ENCODE data around the gene MORN4. TPM values are rescaled to one million over a fixed set of nuclear protein-coding genes. Genes with fewer than 3 reads are reported as not detected.

MORN4 gene
- total and polyA plus RNA-seq, 2 of the 13 experiments (the other 11 are each of a cell fraction or from before 2014, with no cell fraction given), result 3.4 to 9.1 TPM

- TF ChIP-seq ZBTB39 (CRISPR knock-in tag; IDR thresholded peaks at IDR 0.05), result no peak
- TF ChIP-seq ZC3H13 (CRISPR knock-in tag; IDR thresholded peaks at IDR 0.05), result no peak
- no peak for TF ChIP-seq EZH2 (conservative IDR thresholded peaks at IDR 0.05; ENCODE audit: low read depth, low read length)
- TF ChIP-seq, protein P1, sequence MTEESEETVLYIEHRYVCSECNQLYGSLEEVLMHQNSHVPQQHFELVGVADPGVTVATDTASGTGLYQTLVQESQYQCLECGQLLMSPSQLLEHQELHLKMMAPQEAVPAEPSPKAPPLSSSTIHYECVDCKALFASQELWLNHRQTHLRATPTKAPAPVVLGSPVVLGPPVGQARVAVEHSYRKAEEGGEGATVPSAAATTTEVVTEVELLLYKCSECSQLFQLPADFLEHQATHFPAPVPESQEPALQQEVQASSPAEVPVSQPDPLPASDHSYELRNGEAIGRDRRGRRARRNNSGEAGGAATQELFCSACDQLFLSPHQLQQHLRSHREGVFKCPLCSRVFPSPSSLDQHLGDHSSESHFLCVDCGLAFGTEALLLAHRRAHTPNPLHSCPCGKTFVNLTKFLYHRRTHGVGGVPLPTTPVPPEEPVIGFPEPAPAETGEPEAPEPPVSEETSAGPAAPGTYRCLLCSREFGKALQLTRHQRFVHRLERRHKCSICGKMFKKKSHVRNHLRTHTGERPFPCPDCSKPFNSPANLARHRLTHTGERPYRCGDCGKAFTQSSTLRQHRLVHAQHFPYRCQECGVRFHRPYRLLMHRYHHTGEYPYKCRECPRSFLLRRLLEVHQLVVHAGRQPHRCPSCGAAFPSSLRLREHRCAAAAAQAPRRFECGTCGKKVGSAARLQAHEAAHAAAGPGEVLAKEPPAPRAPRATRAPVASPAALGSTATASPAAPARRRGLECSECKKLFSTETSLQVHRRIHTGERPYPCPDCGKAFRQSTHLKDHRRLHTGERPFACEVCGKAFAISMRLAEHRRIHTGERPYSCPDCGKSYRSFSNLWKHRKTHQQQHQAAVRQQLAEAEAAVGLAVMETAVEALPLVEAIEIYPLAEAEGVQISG (CRISPR knock-in tag; IDR thresholded peaks at IDR 0.05), result 0 out of 2 replicates have a peak, but pooled peaks have one; percentile 13
- TF ChIP-seq WIZ (CRISPR knock-in tag; IDR thresholded peaks at IDR 0.05), result no peak
- no peak for TF ChIP-seq ZNF768 (CRISPR knock-in tag; IDR thresholded peaks at IDR 0.05)
- no peak for TF ChIP-seq KDM3A (CRISPR knock-in tag; IDR thresholded peaks at IDR 0.05; ENCODE audit: low read depth)
- TF ChIP-seq, protein P2, sequence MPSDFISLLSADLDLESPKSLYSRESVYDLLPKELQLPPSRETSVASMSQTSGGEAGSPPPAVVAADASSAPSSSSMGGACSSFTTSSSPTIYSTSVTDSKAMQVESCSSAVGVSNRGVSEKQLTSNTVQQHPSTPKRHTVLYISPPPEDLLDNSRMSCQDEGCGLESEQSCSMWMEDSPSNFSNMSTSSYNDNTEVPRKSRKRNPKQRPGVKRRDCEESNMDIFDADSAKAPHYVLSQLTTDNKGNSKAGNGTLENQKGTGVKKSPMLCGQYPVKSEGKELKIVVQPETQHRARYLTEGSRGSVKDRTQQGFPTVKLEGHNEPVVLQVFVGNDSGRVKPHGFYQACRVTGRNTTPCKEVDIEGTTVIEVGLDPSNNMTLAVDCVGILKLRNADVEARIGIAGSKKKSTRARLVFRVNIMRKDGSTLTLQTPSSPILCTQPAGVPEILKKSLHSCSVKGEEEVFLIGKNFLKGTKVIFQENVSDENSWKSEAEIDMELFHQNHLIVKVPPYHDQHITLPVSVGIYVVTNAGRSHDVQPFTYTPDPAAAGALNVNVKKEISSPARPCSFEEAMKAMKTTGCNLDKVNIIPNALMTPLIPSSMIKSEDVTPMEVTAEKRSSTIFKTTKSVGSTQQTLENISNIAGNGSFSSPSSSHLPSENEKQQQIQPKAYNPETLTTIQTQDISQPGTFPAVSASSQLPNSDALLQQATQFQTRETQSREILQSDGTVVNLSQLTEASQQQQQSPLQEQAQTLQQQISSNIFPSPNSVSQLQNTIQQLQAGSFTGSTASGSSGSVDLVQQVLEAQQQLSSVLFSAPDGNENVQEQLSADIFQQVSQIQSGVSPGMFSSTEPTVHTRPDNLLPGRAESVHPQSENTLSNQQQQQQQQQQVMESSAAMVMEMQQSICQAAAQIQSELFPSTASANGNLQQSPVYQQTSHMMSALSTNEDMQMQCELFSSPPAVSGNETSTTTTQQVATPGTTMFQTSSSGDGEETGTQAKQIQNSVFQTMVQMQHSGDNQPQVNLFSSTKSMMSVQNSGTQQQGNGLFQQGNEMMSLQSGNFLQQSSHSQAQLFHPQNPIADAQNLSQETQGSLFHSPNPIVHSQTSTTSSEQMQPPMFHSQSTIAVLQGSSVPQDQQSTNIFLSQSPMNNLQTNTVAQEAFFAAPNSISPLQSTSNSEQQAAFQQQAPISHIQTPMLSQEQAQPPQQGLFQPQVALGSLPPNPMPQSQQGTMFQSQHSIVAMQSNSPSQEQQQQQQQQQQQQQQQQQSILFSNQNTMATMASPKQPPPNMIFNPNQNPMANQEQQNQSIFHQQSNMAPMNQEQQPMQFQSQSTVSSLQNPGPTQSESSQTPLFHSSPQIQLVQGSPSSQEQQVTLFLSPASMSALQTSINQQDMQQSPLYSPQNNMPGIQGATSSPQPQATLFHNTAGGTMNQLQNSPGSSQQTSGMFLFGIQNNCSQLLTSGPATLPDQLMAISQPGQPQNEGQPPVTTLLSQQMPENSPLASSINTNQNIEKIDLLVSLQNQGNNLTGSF (CRISPR knock-in tag; IDR thresholded peaks at IDR 0.05), result no peak
- TF ChIP-seq, protein P3, sequence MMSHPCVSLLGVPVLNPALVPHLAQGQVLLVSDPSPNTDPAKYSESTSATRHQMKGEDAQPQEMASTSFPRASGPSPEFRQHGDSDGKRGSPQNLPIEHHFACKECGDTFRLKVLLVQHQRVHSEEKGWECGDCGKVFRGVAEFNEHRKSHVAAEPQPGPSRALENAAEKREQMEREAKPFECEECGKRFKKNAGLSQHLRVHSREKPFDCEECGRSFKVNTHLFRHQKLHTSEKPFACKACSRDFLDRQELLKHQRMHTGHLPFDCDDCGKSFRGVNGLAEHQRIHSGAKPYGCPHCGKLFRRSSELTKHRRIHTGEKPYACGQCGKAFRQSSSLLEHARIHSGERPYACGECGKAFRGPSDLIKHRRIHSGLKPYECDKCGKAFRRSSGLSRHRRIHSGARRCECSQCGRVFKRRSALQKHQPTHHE (CRISPR knock-in tag; IDR thresholded peaks at IDR 0.05; ENCODE audit: borderline replicate concordance), result no peak
- no peak for TF ChIP-seq ZNF7 (CRISPR knock-in tag; IDR thresholded peaks at IDR 0.05)
- TF ChIP-seq ZNF143 (CRISPR knock-in tag; IDR thresholded peaks at IDR 0.05), result peak; percentile 77
- no peak for TF ChIP-seq SOX6 (IDR thresholded peaks at IDR 0.05)
- peak; percentile 48 for TF ChIP-seq SOX6 (CRISPR knock-in tag; IDR thresholded peaks at IDR 0.05)
- TF ChIP-seq ZNF660 (CRISPR knock-in tag; IDR thresholded peaks at IDR 0.05; ENCODE audit: borderline replicate concordance, low read depth), result no peak
- TF ChIP-seq ZSCAN12 (CRISPR knock-in tag; IDR thresholded peaks at IDR 0.05), result no peak
- no peak for TF ChIP-seq PREB (CRISPR knock-in tag; IDR thresholded peaks at IDR 0.05)
- TF ChIP-seq MAFK (conservative IDR thresholded peaks at IDR 0.05 in 1 of 2, IDR thresholded peaks at IDR 0.05 in 1 of 2; ENCODE audit: low read length in 2 of 2), result no peak
Observed at GRCh38 chr10:97584060-97584797, 49.1 kb downstream of the MORN4 start, which contains the start of gene HOGA1 (continued).

Data from HepG2 (cell line).